Endodermal cell (in vitro differentiated cells): Measurements from ENCODE around the gene DCTPP1. TPM values are rescaled to one million over a fixed set of nuclear protein-coding genes. Genes with fewer than 3 reads are reported as not detected.
A peak's percentile ranks its signal among the peaks of the same experiment; 100 is the strongest.

Experiments used
- DNase-seq: peaks from one replicate; pipeline ENCODE4 v3.0.0-alpha.2; 2017
- H3K27ac ChIP-seq: 2 replicates; pipeline ENCODE4 v1.5.1; 2013; ENCODE audit warnings: mild to moderate bottlenecking, low read depth, low read length, moderate library complexity
- H3K27me3 ChIP-seq: 2 replicates; pipeline ENCODE4 v1.6.1; 2013; ENCODE audit warnings: mild to moderate bottlenecking, low read length, moderate library complexity; ENCODE audit not compliant: insufficient read depth, control insufficient read depth, poor library complexity, severe bottlenecking
- H3K36me3 ChIP-seq: 2 replicates; pipeline ENCODE4 v1.7.0; 2013; ENCODE audit warnings: mild to moderate bottlenecking, low read length, moderate library complexity; ENCODE audit not compliant: control insufficient read depth, insufficient read depth
- H3K4me1 ChIP-seq: one replicate; pipeline ENCODE4 v1.7.0; 2013; ENCODE audit warnings: low read length; ENCODE audit not compliant: control insufficient read depth, insufficient read depth
- H3K4me3 ChIP-seq: 2 replicates; pipeline ENCODE4 v1.5.1; 2013; ENCODE audit warnings: mild to moderate bottlenecking, low read length, moderate library complexity
- H3K9ac ChIP-seq: 2 replicates; pipeline ENCODE4 v1.6.1; 2013; ENCODE audit warnings: mild to moderate bottlenecking, low read length, moderate library complexity; ENCODE audit not compliant: poor library complexity, severe bottlenecking; ENCODE audit errors: extremely low read depth
- H3K9me3 ChIP-seq: 2 replicates; pipeline ENCODE4 v1.6.1; 2013; ENCODE audit warnings: mild to moderate bottlenecking, low read length, moderate library complexity; ENCODE audit not compliant: control insufficient read depth
- H3K27ac Mint-ChIP-seq: 2 replicates; pipeline ENCODE4 v1.8.0; 2020; ENCODE audit warnings: mixed read lengths
- H3K27me3 Mint-ChIP-seq: 2 replicates; pipeline ENCODE4 v1.8.0; 2021; ENCODE audit warnings: mild to moderate bottlenecking, mixed read lengths; ENCODE audit not compliant: insufficient read depth
- H3K36me3 Mint-ChIP-seq: 2 replicates; pipeline ENCODE4 v1.8.0; 2020; ENCODE audit warnings: low read depth, mixed read lengths
- H3K4me1 Mint-ChIP-seq: 2 replicates; pipeline ENCODE4 v1.8.0; 2020; ENCODE audit warnings: mixed read lengths
- H3K4me3 Mint-ChIP-seq: 2 replicates; pipeline ENCODE4 v1.8.0; 2020; ENCODE audit warnings: mild to moderate bottlenecking, moderate library complexity, mixed read lengths
- H3K9me3 Mint-ChIP-seq: 2 replicates; pipeline ENCODE4 v1.8.0; 2020; ENCODE audit warnings: mild to moderate bottlenecking, mixed read lengths
- WGBS, 2 experiments: methylation state at CpG; one replicate each; pipeline versions ENCODE4 v1.1.5 to v1.1.7; 2013; ENCODE audit warnings: missing lambda C conversion rate in 2 of 2, mixed read lengths in 1 of 2; ENCODE audit not compliant: insufficient coverage in 1 of 2, insufficient read length in 1 of 2; 5-methylcytosine and 5-hydroxymethylcytosine counted together
- total RNA-seq, 2 donors: library from RNA; stranded (reverse); fragmentation: NEBNext Ultra II Directional in 1 of 2; extraction: Animal tissue kit (Norgen Biotek cat#: 25700) in 1 of 2; gene quantifications; 2 replicates in 1 of 2; 3 replicates in 1 of 2; pipeline ENCODE4 v1.2.1, GENCODE V29; 2021
- TF ChIP-seq, protein P1 (sequence below): fragments of 200-600 bp; sonication (generic); conservative IDR thresholded peaks from 2 replicates; pipeline ENCODE4 v1.5.0; 2021; ENCODE audit warnings: antibody characterized with exemption, mild to moderate bottlenecking

DCTPP1 gene
- total RNA-seq, 2 donors from 2014 or later, result 54.8 to 61.9 TPM

DNA sequence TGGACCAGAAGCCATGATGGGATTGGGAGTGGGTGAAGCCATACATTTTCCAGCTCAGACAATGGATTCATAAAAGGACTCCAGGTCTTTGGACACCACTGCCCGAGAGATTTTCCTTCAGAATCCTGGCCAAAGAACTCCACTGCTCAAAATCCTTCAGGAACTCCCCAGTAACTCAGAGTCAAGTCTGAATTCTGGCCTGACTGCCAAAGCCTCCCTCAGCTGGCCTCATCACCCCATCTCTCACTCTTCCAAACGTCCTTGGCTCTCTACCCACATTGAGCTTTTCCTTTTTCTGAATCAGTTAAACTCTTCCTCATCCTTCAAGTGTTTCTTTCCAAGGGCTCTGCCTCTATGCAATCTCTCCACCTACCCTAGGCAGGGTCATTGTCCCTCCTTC is 46.3 kb downstream of the DCTPP1 start:
- no peak overlapping the region for H3K9ac ChIP-seq
- no peak overlapping the region for H3K27ac Mint-ChIP-seq
- H3K4me3 Mint-ChIP-seq, result no peak overlapping the region

DNA sequence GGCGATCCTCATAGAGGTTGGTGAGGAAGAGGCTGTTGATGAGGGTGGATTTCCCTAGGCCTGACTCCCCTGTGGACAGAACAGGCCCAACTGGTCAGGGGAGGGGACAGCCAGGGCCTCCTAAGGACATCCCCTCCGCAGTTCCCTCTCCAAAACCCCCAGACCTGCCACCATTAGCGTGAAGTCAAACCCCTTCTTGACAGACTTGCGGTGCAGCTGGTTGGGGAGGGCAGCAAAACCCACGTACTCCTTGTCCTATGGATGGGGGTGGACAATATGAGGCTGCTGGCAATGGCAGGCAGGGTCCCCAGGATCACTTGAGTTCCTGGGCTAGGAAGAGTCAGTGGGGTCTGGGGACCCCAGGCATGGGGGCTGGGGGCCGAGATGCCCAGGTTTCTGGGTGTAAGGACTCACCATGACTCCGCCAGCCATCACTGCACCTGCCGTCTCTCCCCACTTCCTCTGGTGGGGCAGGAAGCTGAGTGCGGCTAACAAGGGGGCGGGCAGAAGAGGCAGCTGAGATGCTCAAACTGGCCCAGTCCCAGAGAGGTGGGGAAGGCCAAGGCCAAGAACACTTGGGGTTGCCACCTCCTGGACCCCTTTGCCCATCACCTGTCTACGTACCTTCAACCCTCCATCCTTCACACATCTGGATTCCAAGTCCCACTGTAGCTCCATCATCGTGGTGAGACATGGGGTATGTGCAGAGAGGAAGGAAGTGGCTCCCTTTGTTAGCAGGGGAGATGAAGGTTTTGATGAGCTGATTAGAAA is 47.5 kb downstream of the DCTPP1 start, which contains the start of gene SEPTIN1:
SEPTIN1 (minus strand) TSS at position 451 of the 771 bp plus-strand sequence; CDS start at position 432, 19 bp downstream.
- Mint-ChIP-seq H3K9me3 (peaks cover 2% of the 10 kb centered on the region), H3K27ac (peak within 1 kb of the TSS; percentile 39), H3K4me3 (no peak within 1 kb of the TSS), H3K4me1 (peaks cover 2% of the 10 kb centered on the region), H3K27me3 (peaks cover 4% of the 10 kb centered on the region), H3K36me3 (peaks cover 3% of the 10 kb centered on the region)
- TF ChIP-seq, protein P1, sequence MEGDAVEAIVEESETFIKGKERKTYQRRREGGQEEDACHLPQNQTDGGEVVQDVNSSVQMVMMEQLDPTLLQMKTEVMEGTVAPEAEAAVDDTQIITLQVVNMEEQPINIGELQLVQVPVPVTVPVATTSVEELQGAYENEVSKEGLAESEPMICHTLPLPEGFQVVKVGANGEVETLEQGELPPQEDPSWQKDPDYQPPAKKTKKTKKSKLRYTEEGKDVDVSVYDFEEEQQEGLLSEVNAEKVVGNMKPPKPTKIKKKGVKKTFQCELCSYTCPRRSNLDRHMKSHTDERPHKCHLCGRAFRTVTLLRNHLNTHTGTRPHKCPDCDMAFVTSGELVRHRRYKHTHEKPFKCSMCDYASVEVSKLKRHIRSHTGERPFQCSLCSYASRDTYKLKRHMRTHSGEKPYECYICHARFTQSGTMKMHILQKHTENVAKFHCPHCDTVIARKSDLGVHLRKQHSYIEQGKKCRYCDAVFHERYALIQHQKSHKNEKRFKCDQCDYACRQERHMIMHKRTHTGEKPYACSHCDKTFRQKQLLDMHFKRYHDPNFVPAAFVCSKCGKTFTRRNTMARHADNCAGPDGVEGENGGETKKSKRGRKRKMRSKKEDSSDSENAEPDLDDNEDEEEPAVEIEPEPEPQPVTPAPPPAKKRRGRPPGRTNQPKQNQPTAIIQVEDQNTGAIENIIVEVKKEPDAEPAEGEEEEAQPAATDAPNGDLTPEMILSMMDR, result no peak
- Histone ChIP-seq H3K9ac (no peak within 1 kb of the TSS), H3K36me3 (peaks cover 8% of the 10 kb centered on the region), H3K27ac (no peak within 1 kb of the TSS), H3K4me1 (peaks cover 3% of the 10 kb centered on the region), H3K9me3 (no peaks in the 10 kb centered on the region), H3K27me3 (no peaks in the 10 kb centered on the region), H3K4me3 (no peak within 1 kb of the TSS)
- no peak for DNase-seq
- WGBS, 2 experiments, result 85 to 87% methylated on average over 3 to 11 of the region's 12 CpGs

More for the DNA sequence above, 46.3 kb downstream of the DCTPP1 start:
- Histone ChIP-seq H3K4me3 (no peak overlapping the region), H3K27ac (no peak overlapping the region), H3K36me3 (peaks cover 8% of the 10 kb centered on the region), H3K4me1 (no peaks in the 10 kb centered on the region), H3K9me3 (no peaks in the 10 kb centered on the region), H3K27me3 (no peaks in the 10 kb centered on the region)
- peaks cover 2% of the 10 kb centered on the region for H3K9me3 Mint-ChIP-seq
- WGBS, 2 experiments, result 70 to 81% methylated on average over 2 of the region's 2 CpGs
- TF ChIP-seq, protein P1, result no peak
- H3K27me3 Mint-ChIP-seq, result peaks cover 4% of the 10 kb centered on the region
- H3K36me3 Mint-ChIP-seq, result peaks cover 3% of the 10 kb centered on the region
- H3K4me1 Mint-ChIP-seq, result no peaks in the 10 kb centered on the region
- DNase-seq, result no peak

DNA sequence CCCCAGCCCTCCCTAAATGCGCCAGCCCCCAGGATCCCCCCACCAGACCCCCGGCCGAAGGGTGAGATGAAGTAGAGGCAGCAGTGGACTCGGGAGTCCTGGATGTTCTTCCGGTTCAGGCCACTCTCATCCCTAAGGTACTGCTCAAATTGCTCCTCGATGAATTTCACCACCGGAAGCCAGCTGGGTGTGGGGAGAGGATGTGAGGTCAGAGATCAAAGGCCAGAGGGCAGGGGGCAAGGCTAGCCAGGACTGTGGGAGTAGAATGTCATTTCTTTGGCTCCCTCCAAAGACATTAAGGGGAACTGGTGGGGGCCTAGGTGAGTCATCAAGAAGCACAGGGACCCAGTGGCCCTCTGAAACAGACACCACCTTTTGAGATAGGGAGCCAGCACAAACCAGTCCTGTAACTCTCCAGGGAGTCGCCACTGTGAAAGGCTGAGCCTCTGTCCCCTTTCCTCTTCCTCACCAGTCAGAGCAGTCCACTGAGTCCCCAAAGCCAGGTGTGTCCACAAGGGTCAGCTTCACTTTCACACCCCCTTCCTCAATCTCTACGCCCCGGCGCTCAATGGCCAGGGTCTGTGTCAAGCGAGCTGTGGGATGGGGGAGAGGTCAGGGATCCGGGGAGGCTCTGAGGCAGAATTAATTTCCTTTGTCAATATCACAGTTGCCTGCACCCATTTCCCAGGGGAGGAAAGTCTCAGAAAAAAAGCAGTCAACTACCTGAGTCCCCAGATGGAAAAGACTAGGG is 48.4 kb downstream of the DCTPP1 start:
- TF ChIP-seq, protein P1, result no peak
- Mint-ChIP-seq H3K27me3 (peaks cover 4% of the 10 kb centered on the region), H3K36me3 (peaks cover 3% of the 10 kb centered on the region), H3K4me1 (peaks cover 5% of the 10 kb centered on the region), H3K4me3 (no peak overlapping the region), H3K9me3 (peaks cover 2% of the 10 kb centered on the region), H3K27ac (peak overlapping the region; percentile 39)
- Histone ChIP-seq H3K4me1 (peaks cover 3% of the 10 kb centered on the region), H3K27me3 (no peaks in the 10 kb centered on the region), H3K9me3 (no peaks in the 10 kb centered on the region), H3K36me3 (peaks cover 8% of the 10 kb centered on the region), H3K4me3 (no peak overlapping the region), H3K27ac (no peak overlapping the region), H3K9ac (no peak overlapping the region)
- no peak for DNase-seq
- 92 to 93% methylated on average over 2 to 13 of the region's 13 CpGs for WGBS, 2 experiments
